Astrocyte (in vitro differentiated cells and primary cell): ENCODE data around the gene KRTAP12-2.

Experiments used
- EZH2 ChIP-seq: IDR thresholded peaks from 2 replicates; pipeline ENCODE4 v1.6.1; 2012; ENCODE audit warnings: mild to moderate bottlenecking, low read length, inconsistent platforms; ENCODE audit not compliant: insufficient read depth
- TF ChIP-seq, protein P1 (sequence below): IDR thresholded peaks from 2 replicates; pipeline ENCODE4 v1.5.1; 2011; ENCODE audit warnings: low read depth, mild to moderate bottlenecking, inconsistent platforms, low read length, moderate library complexity; ENCODE audit not compliant: insufficient read depth

DNA sequence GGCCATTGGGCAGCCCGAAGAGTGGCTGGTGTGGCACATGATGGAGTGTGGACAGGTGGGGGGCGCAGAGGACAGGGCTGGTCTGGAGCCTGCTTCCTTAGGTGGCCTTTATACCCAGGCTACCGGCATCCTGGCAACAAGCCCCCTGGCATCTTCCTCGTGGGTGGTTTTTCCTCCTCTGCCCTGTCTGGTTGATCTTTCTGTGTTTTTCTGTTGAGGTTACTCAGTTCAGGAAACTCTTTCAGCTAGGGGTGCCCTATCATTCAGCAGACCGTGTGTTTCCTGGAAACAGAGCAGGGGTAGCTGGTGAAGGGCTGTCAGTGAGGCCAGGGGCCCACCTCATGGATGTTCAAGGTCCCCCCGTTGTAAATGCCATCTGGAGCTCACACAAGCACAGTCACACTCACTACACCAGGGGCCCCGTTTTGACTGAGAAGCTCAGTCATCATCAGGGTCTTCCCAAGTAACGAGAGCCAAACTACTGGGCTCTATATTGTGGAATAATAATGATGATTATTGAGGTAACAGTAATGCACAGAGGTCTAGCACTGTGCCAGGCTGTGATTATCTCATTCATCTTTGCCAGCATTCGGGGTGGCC, 12.1 kb downstream of the KRTAP12-2 start, which contains the start of gene KRTAP12-4:
- TF ChIP-seq, protein P1, sequence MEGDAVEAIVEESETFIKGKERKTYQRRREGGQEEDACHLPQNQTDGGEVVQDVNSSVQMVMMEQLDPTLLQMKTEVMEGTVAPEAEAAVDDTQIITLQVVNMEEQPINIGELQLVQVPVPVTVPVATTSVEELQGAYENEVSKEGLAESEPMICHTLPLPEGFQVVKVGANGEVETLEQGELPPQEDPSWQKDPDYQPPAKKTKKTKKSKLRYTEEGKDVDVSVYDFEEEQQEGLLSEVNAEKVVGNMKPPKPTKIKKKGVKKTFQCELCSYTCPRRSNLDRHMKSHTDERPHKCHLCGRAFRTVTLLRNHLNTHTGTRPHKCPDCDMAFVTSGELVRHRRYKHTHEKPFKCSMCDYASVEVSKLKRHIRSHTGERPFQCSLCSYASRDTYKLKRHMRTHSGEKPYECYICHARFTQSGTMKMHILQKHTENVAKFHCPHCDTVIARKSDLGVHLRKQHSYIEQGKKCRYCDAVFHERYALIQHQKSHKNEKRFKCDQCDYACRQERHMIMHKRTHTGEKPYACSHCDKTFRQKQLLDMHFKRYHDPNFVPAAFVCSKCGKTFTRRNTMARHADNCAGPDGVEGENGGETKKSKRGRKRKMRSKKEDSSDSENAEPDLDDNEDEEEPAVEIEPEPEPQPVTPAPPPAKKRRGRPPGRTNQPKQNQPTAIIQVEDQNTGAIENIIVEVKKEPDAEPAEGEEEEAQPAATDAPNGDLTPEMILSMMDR: no peak
- TF ChIP-seq EZH2: no peak
